HG02840 (cell line): Measurements from ENCODE around the gene MAGI2.

Source experiments
- ATAC-seq: cut with Tn5 transposase; IDR thresholded peaks from one replicate; pipeline ENCODE4 v1.9.1; 2021; ENCODE audit warnings: mild to moderate bottlenecking, moderate library complexity, moderate number of reproducible peaks; ENCODE audit not compliant: unreplicated experiment, low FRiP score

The MAGI2 gene

GRCh38 chr7:79199266-79199665, 254.2 kb downstream of the MAGI2 start:
- no peak for ATAC-seq

GRCh38 chr7:79185605-79186004, 267.9 kb downstream of the MAGI2 start:
- no peak for ATAC-seq

- ATAC-seq = no peak
Measured at GRCh38 chr7:79182283-79182682, 271.2 kb downstream of the MAGI2 start.

GRCh38 chr7:79180533-79180932, 272.9 kb downstream of the MAGI2 start:
- ATAC-seq = no peak

GRCh38 chr7:79176859-79177477, 276.5 kb downstream of the MAGI2 start:
- no peak for ATAC-seq

- ATAC-seq = no peak
Measured at GRCh38 chr7:79175374-79175773, 278.1 kb downstream of the MAGI2 start.

- no peak for ATAC-seq
Measured at GRCh38 chr7:79165225-79165624, 288.2 kb downstream of the MAGI2 start.

- no peak for ATAC-seq
Measured at GRCh38 chr7:79159040-79159664, 294.3 kb downstream of the MAGI2 start.

GRCh38 chr7:79157281-79157680, 296.2 kb downstream of the MAGI2 start:
- ATAC-seq = no peak

- no peak for ATAC-seq
Measured at GRCh38 chr7:79149831-79150230, 303.6 kb downstream of the MAGI2 start.

- ATAC-seq = no peak
Measured at GRCh38 chr7:79142706-79143105, 310.8 kb downstream of the MAGI2 start.

- no peak for ATAC-seq
Measured at GRCh38 chr7:79141252-79141651, 312.2 kb downstream of the MAGI2 start.

- ATAC-seq = no peak
Measured at GRCh38 chr7:79137942-79138341, 315.5 kb downstream of the MAGI2 start.

- no peak for ATAC-seq
Measured at GRCh38 chr7:79132844-79133451, 320.5 kb downstream of the MAGI2 start.

- ATAC-seq = no peak
Measured at GRCh38 chr7:79130715-79131114, 322.8 kb downstream of the MAGI2 start.

GRCh38 chr7:79124331-79124730, 329.1 kb downstream of the MAGI2 start:
- ATAC-seq = no peak

- no peak for ATAC-seq
Measured at GRCh38 chr7:79118143-79118542, 335.3 kb downstream of the MAGI2 start.

GRCh38 chr7:79096361-79096805, 357.1 kb downstream of the MAGI2 start:
- ATAC-seq = no peak

- no peak for ATAC-seq
Measured at GRCh38 chr7:79093421-79093820, 360.0 kb downstream of the MAGI2 start.

GRCh38 chr7:79091661-79092060, 361.8 kb downstream of the MAGI2 start:
- no peak for ATAC-seq

- ATAC-seq = no peak
Measured at GRCh38 chr7:79091011-79091410, 362.5 kb downstream of the MAGI2 start.

- no peak for ATAC-seq
Measured at GRCh38 chr7:79090543-79090942, 362.9 kb downstream of the MAGI2 start.
